Activated T-cell treated with anti-CD3 and anti-CD28 coated beads, Interleukin-2, amount 50 U/mL, for 72 hours (primary cell): ENCODE data around the gene STX8. TPM values are rescaled to one million over a fixed set of nuclear protein-coding genes. Genes with fewer than 3 reads are reported as not detected.
"Not testable (repeated sequence)": the region's sequence is repeated elsewhere in the genome, so short reads cannot be mapped to it uniquely, and the experiment has no call there.

Experiments used
- ATAC-seq, 2 donors: fragments of 150-1000 bp; cut with Tn5 transposase; replicated peaks in 1 of 2; 2 replicates each; pipeline ENCODE4 v1.10.0; 2021; ENCODE audit warnings: moderate library complexity in 2 of 2, mild to moderate bottlenecking in 1 of 2
- DNase-seq, 2 donors: peaks; one replicate each; pipeline ENCODE4 v3.0.0; 2021 to 2022; ENCODE audit warnings: mixed read lengths in 1 of 2
- H3K27ac Mint-ChIP-seq: one replicate; pipeline ENCODE4 v1.8.0; 2022; ENCODE audit warnings: mild to moderate bottlenecking, moderate library complexity, mixed read lengths
- H3K27me3 Mint-ChIP-seq: one replicate; pipeline ENCODE4 v1.8.0; 2022; ENCODE audit warnings: low read depth, mixed read lengths
- H3K36me3 Mint-ChIP-seq, 2 donors: one replicate each; pipeline ENCODE4 v1.8.0; 2022; ENCODE audit warnings: mixed read lengths in 2 of 2, mild to moderate bottlenecking in 1 of 2; ENCODE audit not compliant: insufficient read depth in 2 of 2
- H3K4me1 Mint-ChIP-seq: one replicate; pipeline ENCODE4 v1.8.0; 2022; ENCODE audit warnings: low read depth, mixed read lengths
- H3K4me3 Mint-ChIP-seq, 2 donors: one replicate each; pipeline ENCODE4 v1.8.0; 2022; ENCODE audit warnings: mild to moderate bottlenecking in 2 of 2, mixed read lengths in 2 of 2, moderate library complexity in 2 of 2
- H3K9me3 Mint-ChIP-seq, 2 donors: one replicate each; pipeline ENCODE4 v1.8.0; 2022; ENCODE audit warnings: mixed read lengths in 2 of 2
- total RNA-seq, 2 donors: library from RNA; stranded (reverse); gene quantifications; one replicate each; pipeline ENCODE4 v1.2.3, GENCODE V29; 2022

The STX8 gene
- total RNA-seq, 2 donors from 2014 or later: 53.8 to 61.3 TPM

DNA sequence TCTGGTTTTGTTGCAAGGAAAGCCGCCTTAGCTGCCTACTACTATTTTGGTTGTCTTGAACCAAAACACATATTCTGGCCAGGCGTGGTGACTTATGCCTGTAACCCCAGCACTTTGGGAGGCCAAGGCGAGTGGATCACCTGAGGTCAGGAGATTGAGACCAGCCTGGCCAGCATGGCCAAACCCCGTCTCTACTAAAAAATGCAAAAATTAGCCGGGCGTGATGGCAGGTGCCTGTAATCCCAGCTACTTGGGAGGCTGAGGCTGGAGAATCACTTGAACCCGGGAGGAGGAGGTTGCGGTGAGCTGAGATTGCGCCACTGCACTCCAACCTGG, 318.0 kb downstream of the STX8 start:
- H3K4me1 Mint-ChIP-seq: peaks cover 49% of the 10 kb centered on the region
- not testable (repeated sequence) for DNase-seq, H3K27me3 Mint-ChIP-seq, H3K4me3 Mint-ChIP-seq, H3K9me3 Mint-ChIP-seq, H3K27ac Mint-ChIP-seq, H3K36me3 Mint-ChIP-seq, ATAC-seq

DNA sequence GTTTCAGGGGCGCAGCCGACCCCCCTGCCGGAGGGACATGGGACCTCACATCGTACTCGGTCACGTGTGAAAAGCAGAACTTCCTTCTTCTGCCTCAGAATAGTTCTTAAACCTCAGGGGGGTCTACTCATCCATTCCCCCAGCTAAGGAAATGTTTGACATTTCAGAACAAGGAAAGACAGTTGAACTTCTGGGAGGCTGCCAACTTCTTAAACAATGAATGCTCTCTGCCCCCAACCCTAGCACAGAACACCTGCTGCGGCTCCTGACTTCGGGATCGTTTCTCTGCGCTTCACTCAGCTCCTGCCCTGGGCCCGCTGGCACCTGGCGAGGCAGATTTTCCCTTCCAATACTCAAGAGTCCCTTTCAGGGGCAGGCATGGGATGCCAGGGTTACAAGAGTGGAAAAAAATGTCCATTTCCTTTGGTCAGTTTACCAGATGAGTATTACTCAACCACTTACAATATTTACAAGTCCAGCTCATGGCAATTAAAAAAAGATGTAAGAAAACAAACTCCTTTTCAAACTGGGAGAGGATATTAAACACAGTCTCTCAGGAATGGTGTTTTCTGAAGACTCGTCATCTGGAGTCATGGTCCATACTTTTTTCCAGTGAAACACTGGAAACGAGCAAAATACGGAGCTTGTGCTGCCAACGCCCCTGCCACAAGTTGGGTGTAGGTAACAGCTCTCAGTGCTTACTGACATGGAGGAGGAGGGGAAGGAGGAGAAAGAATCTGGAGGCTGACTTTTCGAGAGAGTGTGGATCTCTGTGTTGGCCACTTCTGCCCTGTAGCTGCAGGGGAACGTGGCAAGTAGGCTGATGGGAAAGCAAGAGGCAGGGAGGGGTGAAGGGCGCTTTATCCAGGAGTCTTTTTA, 318.6 kb downstream of the STX8 start:
- no peak overlapping the region for H3K4me3 Mint-ChIP-seq
- DNase-seq (no peak), ATAC-seq (no peak)
- H3K27ac Mint-ChIP-seq: no peak overlapping the region
- peaks cover 0 to 2% of the 10 kb centered on the region in 2 donors for H3K36me3 Mint-ChIP-seq
- H3K27me3 Mint-ChIP-seq: no peaks in the 10 kb centered on the region
- H3K4me1 Mint-ChIP-seq: peaks cover 55% of the 10 kb centered on the region
- no peaks in the 10 kb centered on the region for H3K9me3 Mint-ChIP-seq

DNA sequence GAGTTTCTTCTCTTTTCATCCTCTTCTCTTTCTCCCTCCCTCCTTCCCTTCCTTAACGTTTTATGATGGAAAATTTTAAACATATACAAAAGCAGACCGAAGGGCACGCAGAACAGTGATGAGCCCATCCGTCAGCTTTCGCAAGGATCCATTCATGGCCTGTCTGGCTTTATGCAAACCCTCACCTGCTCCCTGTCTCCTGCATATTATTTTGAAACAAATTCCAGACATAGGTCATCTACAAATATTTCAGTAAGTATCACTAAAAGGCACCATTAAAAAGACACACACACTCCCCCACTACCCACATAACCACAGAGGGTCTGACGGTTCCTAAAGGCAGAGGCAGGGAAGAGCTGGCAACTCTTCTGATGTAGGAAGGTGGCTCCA, 319.3 kb downstream of the STX8 start:
- Mint-ChIP-seq H3K36me3 (peaks cover 0 to 2% of the 10 kb centered on the region in 2 donors), H3K9me3 (no peaks in the 10 kb centered on the region), H3K27me3 (no peaks in the 10 kb centered on the region), H3K4me1 (peaks cover 51% of the 10 kb centered on the region), H3K27ac (no peak overlapping the region), H3K4me3 (no peak overlapping the region)
- ATAC-seq (no peak), DNase-seq (no peak)

DNA sequence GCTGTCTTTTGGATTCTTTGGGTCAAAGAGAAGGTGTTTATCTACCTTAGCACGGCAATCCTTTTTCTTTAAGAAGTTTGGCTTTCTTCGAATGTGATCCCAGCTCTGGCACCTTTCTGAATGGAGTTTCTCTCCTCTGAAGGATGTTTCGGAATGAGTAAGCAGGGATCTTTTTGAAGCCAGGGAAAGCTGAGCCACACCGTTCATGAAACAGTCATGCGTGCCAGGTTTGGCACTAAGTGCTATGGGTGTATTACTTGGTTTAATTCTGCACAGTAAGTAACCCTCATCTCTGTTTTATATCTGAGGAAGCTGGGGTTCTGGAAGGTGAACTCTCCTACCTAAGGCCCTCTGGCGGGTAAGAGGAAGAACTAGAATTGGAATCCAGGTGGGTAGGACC, 319.8 kb downstream of the STX8 start:
- no peaks in the 10 kb centered on the region for H3K27me3 Mint-ChIP-seq
- H3K4me1 Mint-ChIP-seq: peaks cover 50% of the 10 kb centered on the region
- H3K27ac Mint-ChIP-seq: no peak overlapping the region
- ATAC-seq (no peak), DNase-seq (no peak)
- H3K36me3 Mint-ChIP-seq: peaks cover 0 to 4% of the 10 kb centered on the region in 2 donors
- no peak overlapping the region for H3K4me3 Mint-ChIP-seq
- no peaks in the 10 kb centered on the region for H3K9me3 Mint-ChIP-seq

DNA sequence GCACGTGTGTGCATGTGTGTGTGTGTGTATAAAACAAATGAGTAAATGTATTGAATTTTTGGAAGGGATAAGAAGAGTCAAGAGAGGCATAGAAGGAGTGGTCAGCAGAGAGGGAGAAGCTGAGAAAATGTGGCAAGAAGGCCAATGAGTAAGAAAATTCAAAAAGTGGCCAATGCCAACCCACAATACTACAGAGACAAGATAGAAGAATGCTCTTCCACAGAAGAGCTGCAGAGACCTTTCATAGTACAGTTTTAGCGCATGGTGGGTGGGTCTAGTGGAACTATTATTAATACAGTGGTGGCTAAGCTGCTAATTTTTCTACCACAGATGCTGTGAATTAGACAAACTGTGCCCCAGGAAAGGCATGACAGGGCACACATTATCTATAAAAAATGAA, 320.8 kb downstream of the STX8 start:
- ATAC-seq: no peak
- Mint-ChIP-seq H3K4me3 (no peak overlapping the region), H3K36me3 (peaks cover 0 to 2% of the 10 kb centered on the region in 2 donors), H3K27ac (no peak overlapping the region), H3K4me1 (peaks cover 46% of the 10 kb centered on the region), H3K9me3 (no peaks in the 10 kb centered on the region), H3K27me3 (no peaks in the 10 kb centered on the region)
- no peak for DNase-seq

DNA sequence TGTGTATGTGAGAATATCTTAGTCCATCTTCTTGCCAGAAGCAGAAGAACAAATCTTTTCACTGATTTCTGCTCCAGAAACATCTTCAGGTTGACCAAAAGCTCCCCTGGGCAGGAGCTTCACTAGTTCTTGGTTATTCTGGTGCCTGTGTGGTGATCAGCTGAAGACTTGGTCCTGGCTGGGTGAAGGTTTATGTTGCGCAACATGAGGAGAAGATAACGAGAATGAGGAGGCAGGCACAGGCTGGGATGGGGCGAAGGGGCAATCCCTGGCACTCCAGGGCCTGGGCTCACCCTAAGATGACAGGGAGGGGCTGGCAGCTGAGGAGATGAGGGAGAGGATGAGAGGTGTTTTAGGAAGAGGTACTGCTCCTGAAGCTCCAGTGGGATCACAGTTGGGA, 322.3 kb downstream of the STX8 start:
- peak overlapping the region; percentile 47 to 64 for H3K4me3 Mint-ChIP-seq

DNA sequence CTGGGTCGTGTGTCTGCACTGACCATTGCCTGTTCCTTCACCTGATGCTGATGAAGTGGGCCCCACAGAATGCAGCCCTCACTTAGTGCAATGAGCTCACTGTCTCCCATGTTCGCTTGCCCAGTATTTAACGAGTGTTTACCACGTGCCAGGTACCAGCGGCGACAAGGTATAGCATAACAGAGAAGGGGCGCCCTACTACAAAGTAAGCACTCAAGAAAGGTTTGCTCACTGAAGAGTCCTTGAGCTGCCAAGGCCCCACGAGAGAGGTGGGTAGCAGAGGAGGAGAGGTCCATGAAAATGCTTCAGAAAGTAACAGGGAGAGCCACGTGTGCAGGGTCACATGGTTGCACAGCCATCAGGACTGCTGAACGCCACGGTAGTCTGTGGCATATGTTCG, 324.3 kb downstream of the STX8 start:
- ATAC-seq: no peak
- H3K27me3 Mint-ChIP-seq: no peaks in the 10 kb centered on the region
- no peaks in the 10 kb centered on the region for H3K9me3 Mint-ChIP-seq
- H3K36me3 Mint-ChIP-seq: peaks cover 0 to 2% of the 10 kb centered on the region in 2 donors
- H3K27ac Mint-ChIP-seq: no peak overlapping the region
- peaks cover 25% of the 10 kb centered on the region for H3K4me1 Mint-ChIP-seq
- no peak overlapping the region for H3K4me3 Mint-ChIP-seq
- DNase-seq: no peak

More for the DNA sequence above, 322.3 kb downstream of the STX8 start:
- H3K27ac Mint-ChIP-seq: no peak overlapping the region
- H3K36me3 Mint-ChIP-seq: peaks cover 0 to 2% of the 10 kb centered on the region in 2 donors
- peaks cover 38% of the 10 kb centered on the region for H3K4me1 Mint-ChIP-seq
- DNase-seq (no peak), ATAC-seq (no peak)
- H3K9me3 Mint-ChIP-seq: no peaks in the 10 kb centered on the region
- H3K27me3 Mint-ChIP-seq: no peaks in the 10 kb centered on the region

DNA sequence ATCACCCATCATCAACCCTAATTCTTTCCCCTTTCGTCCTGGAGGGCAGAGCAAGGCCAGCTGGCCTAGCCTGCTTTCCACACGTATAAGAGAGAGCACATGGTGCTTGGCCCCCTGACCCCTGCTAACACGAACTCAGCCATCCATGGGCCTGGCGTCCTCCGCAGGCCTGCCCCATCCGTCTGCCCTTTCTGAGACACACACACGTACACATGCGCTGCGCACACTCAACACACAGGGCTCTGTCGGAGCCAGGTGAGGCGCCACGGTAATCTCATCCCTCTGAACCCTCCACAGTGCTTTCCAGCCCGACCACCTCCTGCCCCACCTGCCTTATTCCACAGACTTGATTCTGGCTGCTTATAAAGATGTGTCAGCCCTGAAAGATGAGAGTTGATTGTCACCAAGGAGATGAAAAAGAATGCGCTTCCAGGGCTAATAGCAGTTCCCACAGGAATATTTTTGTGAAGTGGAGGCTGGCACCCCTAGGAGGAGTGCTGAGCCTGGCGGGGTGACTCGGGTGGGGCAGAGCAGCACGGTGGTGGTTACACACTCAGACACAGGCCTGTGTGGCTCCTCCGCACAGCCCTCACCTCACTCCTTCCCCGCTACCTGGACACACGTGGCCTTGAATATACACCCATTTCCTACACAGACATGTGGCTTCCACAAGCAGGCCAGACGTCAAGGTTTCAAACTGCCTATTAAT, 326.2 kb downstream of the STX8 start:
- no peak overlapping the region for H3K27ac Mint-ChIP-seq
- ATAC-seq (no peak), DNase-seq (no peak)
- H3K36me3 Mint-ChIP-seq: peaks cover 0 to 2% of the 10 kb centered on the region in 2 donors
- H3K4me1 Mint-ChIP-seq: peaks cover 23% of the 10 kb centered on the region
- no peaks in the 10 kb centered on the region for H3K27me3 Mint-ChIP-seq
- H3K9me3 Mint-ChIP-seq: no peaks in the 10 kb centered on the region
- no peak overlapping the region for H3K4me3 Mint-ChIP-seq

DNA sequence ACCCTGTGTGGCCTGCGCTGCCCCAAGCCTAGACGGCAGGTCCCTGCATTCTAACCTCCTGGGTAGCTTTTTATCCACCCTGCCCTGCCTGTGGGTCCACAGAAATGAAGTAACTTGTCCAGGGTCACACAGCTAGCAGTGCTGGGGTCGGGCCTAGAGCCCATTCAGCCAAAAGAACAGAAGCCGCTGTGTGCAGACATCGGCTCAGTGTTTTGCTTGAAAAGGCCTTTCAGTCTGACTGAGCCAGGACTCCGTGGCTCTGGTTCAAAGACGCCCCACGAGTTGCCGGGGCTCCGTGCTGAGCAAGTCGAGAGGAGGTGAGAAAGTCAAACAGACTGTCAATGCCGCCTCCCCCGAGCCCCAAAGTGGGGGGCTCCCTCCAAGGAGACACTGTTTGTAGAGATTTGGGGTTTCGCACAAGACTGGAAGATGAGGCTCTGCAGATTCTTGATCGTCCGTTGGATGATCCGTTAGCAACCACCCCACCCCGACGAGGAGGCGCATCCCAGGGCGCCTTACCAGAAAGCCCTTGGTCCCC, 328.1 kb downstream of the STX8 start:
- H3K4me3 Mint-ChIP-seq: no peak overlapping the region
- H3K4me1 Mint-ChIP-seq: peaks cover 10% of the 10 kb centered on the region
- peaks cover 0 to 2% of the 10 kb centered on the region in 2 donors for H3K36me3 Mint-ChIP-seq
- DNase-seq (no peak), ATAC-seq (no peak)
- no peak overlapping the region for H3K27ac Mint-ChIP-seq
- H3K9me3 Mint-ChIP-seq: no peaks in the 10 kb centered on the region
- no peaks in the 10 kb centered on the region for H3K27me3 Mint-ChIP-seq

DNA sequence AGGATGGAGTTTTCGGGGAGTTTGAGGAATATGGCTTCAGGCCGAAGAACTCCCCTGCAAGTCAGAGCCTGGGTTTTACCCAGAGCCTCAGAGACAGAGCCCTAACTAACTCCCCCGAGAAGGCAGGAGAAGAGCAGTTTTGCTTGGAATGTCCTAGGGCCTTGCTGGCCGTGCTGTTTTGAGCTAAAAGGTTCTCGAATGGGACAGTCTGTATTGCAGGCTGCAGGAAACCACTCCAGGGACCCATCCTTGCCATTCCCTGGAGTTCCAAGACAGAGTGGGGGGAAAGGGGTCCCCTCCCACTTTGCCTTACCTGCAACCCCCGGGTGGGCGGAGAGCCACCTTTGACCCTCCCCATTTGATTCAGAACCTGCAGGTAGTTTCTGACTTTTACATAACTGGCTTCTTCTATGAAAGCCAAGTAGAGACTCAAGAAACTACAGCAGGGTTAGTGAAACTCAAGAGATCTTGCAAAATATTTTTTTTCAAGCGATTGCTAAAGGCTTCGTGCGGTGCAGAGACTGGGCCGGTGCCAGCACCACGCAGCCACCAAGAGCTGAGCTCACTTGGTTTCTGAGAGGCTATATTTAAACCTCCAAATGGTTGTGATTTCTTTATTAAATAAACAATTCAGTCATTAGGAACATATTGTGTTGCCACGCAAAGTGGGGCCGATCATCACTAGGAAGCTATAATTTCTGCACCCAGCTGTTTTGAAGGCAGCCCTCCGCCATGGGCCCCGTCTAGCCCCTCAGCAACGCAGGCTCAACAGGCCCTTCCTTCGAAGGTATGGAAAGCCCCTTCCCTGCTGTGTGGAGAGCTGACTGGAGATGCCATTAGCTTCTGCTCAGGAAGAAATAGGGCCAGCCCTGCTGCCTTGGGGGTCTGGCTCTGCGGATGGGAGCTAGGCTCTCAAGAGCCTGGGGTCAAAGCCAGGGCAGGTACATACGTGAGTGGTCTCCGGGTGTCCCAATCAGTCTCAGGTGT, 331.3 kb downstream of the STX8 start:
- no peak for ATAC-seq
- H3K27me3 Mint-ChIP-seq: no peaks in the 10 kb centered on the region
- H3K9me3 Mint-ChIP-seq: no peaks in the 10 kb centered on the region
- peak overlapping the region; percentile 29 for H3K27ac Mint-ChIP-seq
- DNase-seq: no peak
- peaks cover 4% of the 10 kb centered on the region for H3K4me1 Mint-ChIP-seq
- no peaks in the 10 kb centered on the region for H3K36me3 Mint-ChIP-seq
- no peak overlapping the region for H3K4me3 Mint-ChIP-seq

DNA sequence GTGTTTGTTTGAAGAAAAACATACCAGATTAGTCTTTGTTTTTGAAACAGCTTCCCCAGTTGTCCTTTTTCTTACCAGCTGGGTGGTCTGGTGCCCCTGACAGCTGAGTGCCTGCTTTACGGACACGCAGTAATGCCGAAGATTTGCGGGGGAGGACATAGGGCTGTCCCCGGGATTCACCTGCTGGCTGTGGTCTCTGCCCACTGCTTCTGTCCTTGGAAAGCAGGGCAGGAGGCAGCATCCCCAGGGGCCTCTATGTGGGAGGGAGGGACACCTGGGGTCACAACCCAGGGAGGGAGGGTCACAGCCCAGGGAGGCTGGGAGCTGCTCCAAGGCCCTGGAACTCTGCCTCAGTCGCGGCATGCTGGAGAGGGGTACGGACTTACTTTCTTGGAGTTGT, 332.6 kb downstream of the STX8 start:
- ATAC-seq: no peak
- Mint-ChIP-seq H3K36me3 (no peaks in the 10 kb centered on the region), H3K9me3 (no peaks in the 10 kb centered on the region), H3K4me1 (peaks cover 13% of the 10 kb centered on the region), H3K4me3 (no peak overlapping the region), H3K27me3 (no peaks in the 10 kb centered on the region), H3K27ac (no peak overlapping the region)
- no peak for DNase-seq

DNA sequence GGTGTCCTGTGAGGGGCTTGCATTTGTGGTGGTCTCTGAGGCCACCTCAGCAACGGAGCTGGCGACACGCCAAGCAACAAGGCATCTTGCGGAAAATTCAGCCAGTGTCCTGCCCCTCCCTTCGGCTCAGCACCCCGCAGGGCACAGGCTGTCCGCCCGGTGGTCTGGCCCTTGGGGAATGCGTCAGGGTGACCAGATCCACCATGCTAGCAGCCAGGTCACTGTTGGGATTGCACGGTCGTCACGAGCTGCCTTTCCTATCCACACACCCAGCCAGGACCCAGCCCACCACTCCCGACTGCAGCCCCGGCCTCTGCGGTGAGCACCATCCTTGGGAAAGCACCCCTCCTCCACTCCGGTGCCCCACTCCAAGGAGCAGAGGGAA, 333.1 kb downstream of the STX8 start:
- Mint-ChIP-seq H3K36me3 (no peaks in the 10 kb centered on the region), H3K4me3 (no peak overlapping the region), H3K27me3 (no peaks in the 10 kb centered on the region), H3K9me3 (no peaks in the 10 kb centered on the region), H3K4me1 (peaks cover 13% of the 10 kb centered on the region), H3K27ac (no peak overlapping the region)
- no peak for DNase-seq
- ATAC-seq: no peak
